ENCODE results near the gene GAS2.

GAS2 gene

DNA sequence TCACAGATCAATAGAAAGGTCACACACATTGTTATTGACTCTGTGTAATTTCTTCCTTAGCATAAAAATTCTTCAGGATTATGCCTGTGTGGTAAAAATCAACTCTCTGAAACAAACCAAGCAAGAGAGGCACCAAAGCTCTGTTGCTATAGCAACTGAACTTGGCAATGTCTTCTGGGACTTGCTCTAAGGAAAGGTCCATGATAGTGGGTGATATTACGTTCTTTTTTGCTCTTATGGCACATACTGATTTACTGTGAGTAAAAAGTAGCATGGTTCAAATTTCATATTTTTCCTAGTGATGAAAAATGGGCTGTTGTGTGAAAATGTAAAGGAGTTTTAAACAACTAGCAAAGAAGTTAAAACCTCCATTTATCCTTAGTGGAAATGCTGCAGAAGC lies 96.8 kb downstream of the GAS2 start:
- no peak overlapping the region for H3K4me3 ChIP-seq (ENCODE audit: extremely low read depth, insufficient read depth, low read length, poor library complexity, severe bottlenecking)
- H3K27ac ChIP-seq (ENCODE audit: low read depth, low read length, severe bottlenecking), result no peak overlapping the region
- no peaks in the 10 kb centered on the region for H3K9me3 ChIP-seq (ENCODE audit: control insufficient read depth, low read length)
- no peaks in the 10 kb centered on the region for H3K4me1 ChIP-seq (ENCODE audit: control insufficient read depth, insufficient read depth, low read length, poor library complexity, severe bottlenecking)
- H3K36me3 ChIP-seq (ENCODE audit: control insufficient read depth, insufficient read depth, low read length), result no peaks in the 10 kb centered on the region
- 60% methylated on average over 1 of the region's 1 CpG; no CpG with 5 or more reads in 1 of the 2 experiments for WGBS, 2 experiments (ENCODE audit: insufficient coverage in 2 of 2)

GRCh38 chr11:22764735-22765134 lies 98.3 kb downstream of the GAS2 start:
- WGBS, 2 experiments (ENCODE audit: insufficient coverage in 2 of 2), result no CpG with 5 or more reads among the region's 2 CpGs
- Histone ChIP-seq H3K4me3 (ENCODE audit: extremely low read depth, insufficient read depth, low read length, poor library complexity, severe bottlenecking) (no peak overlapping the region), H3K36me3 (ENCODE audit: control insufficient read depth, insufficient read depth, low read length) (no peaks in the 10 kb centered on the region), H3K4me1 (ENCODE audit: control insufficient read depth, insufficient read depth, low read length, poor library complexity, severe bottlenecking) (no peaks in the 10 kb centered on the region), H3K9me3 (ENCODE audit: control insufficient read depth, low read length) (no peaks in the 10 kb centered on the region), H3K27ac (ENCODE audit: low read depth, low read length, severe bottlenecking) (no peak overlapping the region)

- Histone ChIP-seq H3K36me3 (ENCODE audit: control insufficient read depth, insufficient read depth, low read length) (no peaks in the 10 kb centered on the region), H3K27ac (ENCODE audit: low read depth, low read length, severe bottlenecking) (no peak overlapping the region), H3K4me1 (ENCODE audit: control insufficient read depth, insufficient read depth, low read length, poor library complexity, severe bottlenecking) (no peaks in the 10 kb centered on the region), H3K4me3 (ENCODE audit: extremely low read depth, insufficient read depth, low read length, poor library complexity, severe bottlenecking) (no peak overlapping the region), H3K9me3 (ENCODE audit: control insufficient read depth, low read length) (no peaks in the 10 kb centered on the region)
- WGBS, 2 experiments (ENCODE audit: insufficient coverage in 2 of 2), result no CpG with 5 or more reads among the region's 1 CpG
Observed at GRCh38 chr11:22768281-22768680, 101.9 kb downstream of the GAS2 start.

- H3K9me3 ChIP-seq (ENCODE audit: control insufficient read depth, low read length), result no peaks in the 10 kb centered on the region
- no peak overlapping the region for H3K4me3 ChIP-seq (ENCODE audit: extremely low read depth, insufficient read depth, low read length, poor library complexity, severe bottlenecking)
- no peaks in the 10 kb centered on the region for H3K36me3 ChIP-seq (ENCODE audit: control insufficient read depth, insufficient read depth, low read length)
- no peaks in the 10 kb centered on the region for H3K4me1 ChIP-seq (ENCODE audit: control insufficient read depth, insufficient read depth, low read length, poor library complexity, severe bottlenecking)
- WGBS, 2 experiments (ENCODE audit: insufficient coverage in 2 of 2), result 100% methylated on average over 1 of the region's 1 CpG
- no peak overlapping the region for H3K27ac ChIP-seq (ENCODE audit: low read depth, low read length, severe bottlenecking)
Observed at GRCh38 chr11:22769081-22769480, 102.7 kb downstream of the GAS2 start.

DNA sequence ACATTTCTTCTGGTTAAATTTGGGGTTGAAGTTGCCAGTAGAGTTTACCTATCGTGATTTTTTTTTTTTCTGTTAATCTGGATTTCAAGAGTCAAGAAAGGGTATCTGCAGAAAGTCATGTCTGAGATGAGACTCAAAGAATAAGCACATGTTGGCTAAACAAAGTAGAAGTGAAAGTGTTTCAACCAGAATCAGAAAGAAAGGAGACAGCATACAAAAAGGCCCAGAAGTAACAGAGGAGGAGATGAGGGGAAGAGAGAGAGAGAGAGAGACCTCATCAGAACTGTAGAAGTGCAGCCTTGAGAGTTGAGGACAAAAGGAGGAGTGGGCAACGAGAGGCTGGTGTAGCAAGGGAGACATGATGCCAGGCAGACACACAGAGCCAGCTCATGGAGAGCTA lies 108.3 kb downstream of the GAS2 start:
- H3K4me3 ChIP-seq (ENCODE audit: extremely low read depth, insufficient read depth, low read length, poor library complexity, severe bottlenecking), result no peak overlapping the region
- H3K27ac ChIP-seq (ENCODE audit: low read depth, low read length, severe bottlenecking), result no peak overlapping the region
- 69 to 86% methylated on average over 2 of the region's 2 CpGs for WGBS, 2 experiments (ENCODE audit: insufficient coverage in 2 of 2)
- no peaks in the 10 kb centered on the region for H3K36me3 ChIP-seq (ENCODE audit: control insufficient read depth, insufficient read depth, low read length)
- H3K4me1 ChIP-seq (ENCODE audit: control insufficient read depth, insufficient read depth, low read length, poor library complexity, severe bottlenecking), result no peaks in the 10 kb centered on the region
- H3K9me3 ChIP-seq (ENCODE audit: control insufficient read depth, low read length), result no peaks in the 10 kb centered on the region

- H3K9me3 ChIP-seq (ENCODE audit: control insufficient read depth, low read length), result no peaks in the 10 kb centered on the region
- no peaks in the 10 kb centered on the region for H3K4me1 ChIP-seq (ENCODE audit: control insufficient read depth, insufficient read depth, low read length, poor library complexity, severe bottlenecking)
- H3K27ac ChIP-seq (ENCODE audit: low read depth, low read length, severe bottlenecking), result no peak overlapping the region
- no peaks in the 10 kb centered on the region for H3K36me3 ChIP-seq (ENCODE audit: control insufficient read depth, insufficient read depth, low read length)
- WGBS, 2 experiments (ENCODE audit: insufficient coverage in 2 of 2), result 87 to 89% methylated on average over 5 of the region's 5 CpGs
- no peak overlapping the region for H3K4me3 ChIP-seq (ENCODE audit: extremely low read depth, insufficient read depth, low read length, poor library complexity, severe bottlenecking)
Observed at GRCh38 chr11:22775248-22775647, 108.8 kb downstream of the GAS2 start.

- Histone ChIP-seq H3K9me3 (ENCODE audit: control insufficient read depth, low read length) (no peaks in the 10 kb centered on the region), H3K4me3 (ENCODE audit: extremely low read depth, insufficient read depth, low read length, poor library complexity, severe bottlenecking) (no peak overlapping the region), H3K36me3 (ENCODE audit: control insufficient read depth, insufficient read depth, low read length) (no peaks in the 10 kb centered on the region), H3K27ac (ENCODE audit: low read depth, low read length, severe bottlenecking) (no peak overlapping the region), H3K4me1 (ENCODE audit: control insufficient read depth, insufficient read depth, low read length, poor library complexity, severe bottlenecking) (no peaks in the 10 kb centered on the region)
Observed at GRCh38 chr11:22778642-22779041, 112.2 kb downstream of the GAS2 start.

- Histone ChIP-seq H3K27ac (ENCODE audit: low read depth, low read length, severe bottlenecking) (no peak overlapping the region), H3K9me3 (ENCODE audit: control insufficient read depth, low read length) (no peaks in the 10 kb centered on the region), H3K4me1 (ENCODE audit: control insufficient read depth, insufficient read depth, low read length, poor library complexity, severe bottlenecking) (no peaks in the 10 kb centered on the region), H3K36me3 (ENCODE audit: control insufficient read depth, insufficient read depth, low read length) (no peaks in the 10 kb centered on the region), H3K4me3 (ENCODE audit: extremely low read depth, insufficient read depth, low read length, poor library complexity, severe bottlenecking) (no peak overlapping the region)
- WGBS, 2 experiments (ENCODE audit: insufficient coverage in 2 of 2), result 80 to 92% methylated on average over 1 of the region's 5 CpGs
Observed at GRCh38 chr11:22779850-22780249, 113.4 kb downstream of the GAS2 start.

DNA sequence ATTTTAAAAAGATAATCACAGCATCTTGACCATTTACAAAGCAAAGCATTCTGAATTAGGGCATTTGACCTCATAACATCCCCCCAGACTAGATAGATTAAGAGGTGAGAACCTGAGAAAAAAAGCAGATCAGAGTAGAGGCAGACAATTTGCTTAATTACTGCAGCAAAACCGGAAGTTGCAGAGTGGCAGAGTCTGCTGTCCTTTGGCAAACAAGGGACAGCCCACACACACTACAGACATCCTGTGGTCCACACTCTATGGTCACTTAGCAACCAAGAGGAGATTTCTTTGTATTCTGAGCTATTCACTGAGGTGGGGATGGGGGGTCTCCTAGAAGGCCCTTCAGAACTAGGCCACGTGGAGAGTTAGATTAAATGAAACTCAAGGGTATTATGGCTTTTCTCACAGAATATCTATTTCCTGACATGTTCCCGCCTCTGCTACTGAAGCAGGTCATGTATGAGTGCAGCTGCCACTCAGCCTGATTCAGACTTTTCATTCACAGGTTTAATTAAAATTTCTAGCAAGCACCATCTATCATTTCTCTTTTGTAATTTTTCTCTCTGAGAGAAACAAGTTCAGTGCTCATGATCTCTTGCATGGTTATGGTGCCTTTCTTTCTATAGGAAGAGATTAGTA lies 114.7 kb downstream of the GAS2 start:
- H3K27ac ChIP-seq (ENCODE audit: low read depth, low read length, severe bottlenecking), result no peak overlapping the region
- WGBS, 2 experiments (ENCODE audit: insufficient coverage in 2 of 2), result 50 to 69% methylated on average over 2 of the region's 3 CpGs

DNA sequence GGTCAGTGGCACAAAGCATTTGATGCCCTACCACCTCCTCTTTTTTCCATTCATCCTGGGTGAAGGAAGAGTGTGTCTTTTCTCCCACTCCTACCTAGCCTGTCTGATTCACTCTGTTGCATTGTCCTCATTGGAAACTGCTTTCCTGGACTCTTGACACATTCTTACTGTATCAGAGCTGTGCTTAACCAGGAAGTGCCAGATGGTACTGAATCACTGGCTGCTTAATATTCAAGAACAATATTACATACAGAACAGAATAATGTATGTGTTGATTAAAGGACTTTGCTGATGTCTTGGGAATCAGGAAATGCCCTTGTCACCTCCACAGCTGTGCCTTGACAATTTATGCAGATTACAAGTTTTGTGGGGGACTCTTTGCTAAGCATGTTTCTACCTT lies 118.8 kb downstream of the GAS2 start:
- Histone ChIP-seq H3K4me3 (ENCODE audit: extremely low read depth, insufficient read depth, low read length, poor library complexity, severe bottlenecking) (no peak overlapping the region), H3K4me1 (ENCODE audit: control insufficient read depth, insufficient read depth, low read length, poor library complexity, severe bottlenecking) (no peaks in the 10 kb centered on the region), H3K9me3 (ENCODE audit: control insufficient read depth, low read length) (no peaks in the 10 kb centered on the region), H3K27ac (ENCODE audit: low read depth, low read length, severe bottlenecking) (no peak overlapping the region), H3K36me3 (ENCODE audit: control insufficient read depth, insufficient read depth, low read length) (no peaks in the 10 kb centered on the region)

More for the DNA sequence above, 114.7 kb downstream of the GAS2 start:
- Histone ChIP-seq H3K36me3 (ENCODE audit: control insufficient read depth, insufficient read depth, low read length) (no peaks in the 10 kb centered on the region), H3K4me3 (ENCODE audit: extremely low read depth, insufficient read depth, low read length, poor library complexity, severe bottlenecking) (no peak overlapping the region), H3K4me1 (ENCODE audit: control insufficient read depth, insufficient read depth, low read length, poor library complexity, severe bottlenecking) (no peaks in the 10 kb centered on the region), H3K9me3 (ENCODE audit: control insufficient read depth, low read length) (no peaks in the 10 kb centered on the region)

GRCh38 chr11:22786475-22786874 lies 120.1 kb downstream of the GAS2 start:
- no peak overlapping the region for H3K4me3 ChIP-seq (ENCODE audit: extremely low read depth, insufficient read depth, low read length, poor library complexity, severe bottlenecking)
- WGBS, 2 experiments (ENCODE audit: insufficient coverage in 2 of 2), result 83 to 86% methylated on average over 1 to 3 of the region's 3 CpGs
- no peaks in the 10 kb centered on the region for H3K36me3 ChIP-seq (ENCODE audit: control insufficient read depth, insufficient read depth, low read length)
- no peaks in the 10 kb centered on the region for H3K9me3 ChIP-seq (ENCODE audit: control insufficient read depth, low read length)
- H3K4me1 ChIP-seq (ENCODE audit: control insufficient read depth, insufficient read depth, low read length, poor library complexity, severe bottlenecking), result no peaks in the 10 kb centered on the region
- H3K27ac ChIP-seq (ENCODE audit: low read depth, low read length, severe bottlenecking), result no peak overlapping the region
